GM12878 (cell line): ENCODE measurements around the gene LMNTD2. TPM values are rescaled to one million over a fixed set of nuclear protein-coding genes. Genes with fewer than 3 reads are reported as not detected.
A peak's percentile ranks its signal among the peaks of the same experiment; 100 is the strongest.

ENCODE experiments used
- NFIC ChIP-seq: IDR thresholded peaks from 2 replicates; pipeline ENCODE4 v1.6.1; 2012; ENCODE audit warnings: low read depth, mild to moderate bottlenecking, inconsistent platforms, low read length, moderate library complexity
- ZNF217 ChIP-seq: fragments of 450-650 bp; IDR thresholded peaks from 2 replicates; pipeline ENCODE4 v1.6.1; 2017; ENCODE audit warnings: antibody characterized with exemption, mild to moderate bottlenecking
- polyA plus RNA-seq, 11 experiments: library from polyadenylated mRNA; depleted of rRNA in 4 of 11; unstranded in 6 of 11; stranded (reverse) in 5 of 11; fragments of >200 nt; fragmentation: Nextera tagmentation in 4 of 11; fragmentation: Illumina TruSeq in 1 of 11; extraction: Ambion mirVana in 4 of 11; extraction: Trizol in 1 of 11; gene quantifications; 1 replicate in 1 of 11; 2 replicates in 10 of 11; pipeline versions ENCODE4 v1.2.1 to v1.2.3, GENCODE V29; 2011 to 2016; ENCODE audit warnings: inconsistent platforms in 2 of 11, missing spikeins in 2 of 11, low read depth in 1 of 11
- total RNA-seq, 4 experiments: library from RNA; depleted of rRNA in 3 of 4; stranded (reverse); fragments of >200 nt in 3 of 4; fragmentation: Illumina TruSeq in 1 of 4; extraction: Trizol in 1 of 4; gene quantifications; 2 replicates each; pipeline versions ENCODE4 v1.2.1 to v1.2.3, GENCODE V29; 2013 to 2021
- TF ChIP-seq, protein P1 (sequence below): fragments of 450-650 bp; IDR thresholded peaks from 2 replicates; pipeline ENCODE4 v1.6.1; 2016; ENCODE audit warnings: mild to moderate bottlenecking, moderate library complexity, borderline replicate concordance
- TF ChIP-seq, protein P2 (sequence below): fragments of 450-650 bp; conservative IDR thresholded peaks from 2 replicates; pipeline ENCODE4 v1.6.1; 2017; ENCODE audit warnings: mild to moderate bottlenecking, moderate library complexity

The LMNTD2 gene
- total and polyA plus RNA-seq, 10 of the 15 experiments (the other 5 are each of a cell fraction or from before 2014, with no cell fraction given): 0.22 to 4.1 (median 1.3) TPM; not detected in 2

DNA sequence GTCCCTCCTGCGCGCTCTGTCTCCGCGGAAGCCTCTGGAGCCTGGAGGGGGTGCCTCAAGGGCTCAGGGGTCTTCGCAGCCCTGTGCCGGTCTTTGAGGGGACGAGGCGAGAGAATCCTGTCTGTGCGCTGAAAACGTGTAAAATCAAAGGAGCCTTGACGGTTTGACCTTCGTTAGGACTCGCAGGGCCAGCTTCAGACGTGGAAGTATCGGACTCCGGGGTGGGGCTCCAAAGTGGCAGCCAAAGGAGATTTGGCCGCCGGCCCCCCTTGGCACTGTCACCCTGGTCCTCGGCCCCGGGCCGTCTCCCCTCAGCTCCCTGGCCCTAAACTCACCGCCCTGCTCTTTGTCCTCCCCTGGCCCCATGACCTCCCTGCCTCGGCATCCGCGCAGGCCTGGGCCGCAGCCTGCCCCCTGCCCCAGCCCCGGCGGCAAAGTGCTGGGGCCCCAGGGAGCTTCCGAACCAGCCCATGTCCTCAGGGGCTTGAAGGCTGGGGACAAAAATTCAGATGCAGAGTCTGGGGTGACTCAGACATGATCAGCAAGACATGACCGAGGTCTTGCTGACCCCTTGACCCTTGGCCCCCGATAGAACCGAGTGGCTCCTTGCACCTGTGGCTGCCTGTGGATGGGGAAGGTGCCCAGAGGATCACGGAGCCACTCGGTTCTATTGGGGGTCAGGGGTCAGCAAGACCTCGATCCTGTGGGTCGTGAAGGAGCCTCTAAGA is 8.8 kb upstream of the LMNTD2 start (continued):
- TF ChIP-seq, protein P1, sequence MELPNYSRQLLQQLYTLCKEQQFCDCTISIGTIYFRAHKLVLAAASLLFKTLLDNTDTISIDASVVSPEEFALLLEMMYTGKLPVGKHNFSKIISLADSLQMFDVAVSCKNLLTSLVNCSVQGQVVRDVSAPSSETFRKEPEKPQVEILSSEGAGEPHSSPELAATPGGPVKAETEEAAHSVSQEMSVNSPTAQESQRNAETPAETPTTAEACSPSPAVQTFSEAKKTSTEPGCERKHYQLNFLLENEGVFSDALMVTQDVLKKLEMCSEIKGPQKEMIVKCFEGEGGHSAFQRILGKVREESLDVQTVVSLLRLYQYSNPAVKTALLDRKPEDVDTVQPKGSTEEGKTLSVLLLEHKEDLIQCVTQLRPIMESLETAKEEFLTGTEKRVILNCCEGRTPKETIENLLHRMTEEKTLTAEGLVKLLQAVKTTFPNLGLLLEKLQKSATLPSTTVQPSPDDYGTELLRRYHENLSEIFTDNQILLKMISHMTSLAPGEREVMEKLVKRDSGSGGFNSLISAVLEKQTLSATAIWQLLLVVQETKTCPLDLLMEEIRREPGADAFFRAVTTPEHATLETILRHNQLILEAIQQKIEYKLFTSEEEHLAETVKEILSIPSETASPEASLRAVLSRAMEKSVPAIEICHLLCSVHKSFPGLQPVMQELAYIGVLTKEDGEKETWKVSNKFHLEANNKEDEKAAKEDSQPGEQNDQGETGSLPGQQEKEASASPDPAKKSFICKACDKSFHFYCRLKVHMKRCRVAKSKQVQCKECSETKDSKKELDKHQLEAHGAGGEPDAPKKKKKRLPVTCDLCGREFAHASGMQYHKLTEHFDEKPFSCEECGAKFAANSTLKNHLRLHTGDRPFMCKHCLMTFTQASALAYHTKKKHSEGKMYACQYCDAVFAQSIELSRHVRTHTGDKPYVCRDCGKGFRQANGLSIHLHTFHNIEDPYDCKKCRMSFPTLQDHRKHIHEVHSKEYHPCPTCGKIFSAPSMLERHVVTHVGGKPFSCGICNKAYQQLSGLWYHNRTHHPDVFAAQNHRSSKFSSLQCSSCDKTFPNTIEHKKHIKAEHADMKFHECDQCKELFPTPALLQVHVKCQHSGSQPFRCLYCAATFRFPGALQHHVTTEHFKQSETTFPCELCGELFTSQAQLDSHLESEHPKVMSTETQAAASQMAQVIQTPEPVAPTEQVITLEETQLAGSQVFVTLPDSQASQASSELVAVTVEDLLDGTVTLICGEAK: 0 out of 2 replicates have a peak, but pooled peaks have one; percentile 23
- TF ChIP-seq, protein P2, sequence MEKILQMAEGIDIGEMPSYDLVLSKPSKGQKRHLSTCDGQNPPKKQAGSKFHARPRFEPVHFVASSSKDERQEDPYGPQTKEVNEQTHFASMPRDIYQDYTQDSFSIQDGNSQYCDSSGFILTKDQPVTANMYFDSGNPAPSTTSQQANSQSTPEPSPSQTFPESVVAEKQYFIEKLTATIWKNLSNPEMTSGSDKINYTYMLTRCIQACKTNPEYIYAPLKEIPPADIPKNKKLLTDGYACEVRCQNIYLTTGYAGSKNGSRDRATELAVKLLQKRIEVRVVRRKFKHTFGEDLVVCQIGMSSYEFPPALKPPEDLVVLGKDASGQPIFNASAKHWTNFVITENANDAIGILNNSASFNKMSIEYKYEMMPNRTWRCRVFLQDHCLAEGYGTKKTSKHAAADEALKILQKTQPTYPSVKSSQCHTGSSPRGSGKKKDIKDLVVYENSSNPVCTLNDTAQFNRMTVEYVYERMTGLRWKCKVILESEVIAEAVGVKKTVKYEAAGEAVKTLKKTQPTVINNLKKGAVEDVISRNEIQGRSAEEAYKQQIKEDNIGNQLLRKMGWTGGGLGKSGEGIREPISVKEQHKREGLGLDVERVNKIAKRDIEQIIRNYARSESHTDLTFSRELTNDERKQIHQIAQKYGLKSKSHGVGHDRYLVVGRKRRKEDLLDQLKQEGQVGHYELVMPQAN: no peak
- TF ChIP-seq ZNF217: no peak
- no peak for TF ChIP-seq NFIC
- TF ChIP-seq, all 136 proteins: peak for 3
